Astrocyte of the cerebellum (primary cell): ENCODE results near the gene DNAH2.

Experiments used
- DNase-seq: peaks from one replicate; pipeline ENCODE4 v3.0.0-alpha.2; 2011; ENCODE audit warnings: low read depth
- H3K4me3 ChIP-seq: 2 replicates; pipeline ENCODE4 v1.5.1; 2011; ENCODE audit warnings: mild to moderate bottlenecking, low read depth, low read length, moderate library complexity
- CTCF ChIP-seq: IDR thresholded peaks from 2 replicates; pipeline ENCODE4 v1.5.1; 2012; ENCODE audit warnings: low read length, low read depth, moderate library complexity, mild to moderate bottlenecking; ENCODE audit errors: missing control alignments
- in situ Hi-C: cut with HindIII; loops from 2 replicates; pipeline ENCODE4 v1.10.0; 2017; ENCODE audit warnings: low sequenced_read_pairs

The DNAH2 gene

DNA sequence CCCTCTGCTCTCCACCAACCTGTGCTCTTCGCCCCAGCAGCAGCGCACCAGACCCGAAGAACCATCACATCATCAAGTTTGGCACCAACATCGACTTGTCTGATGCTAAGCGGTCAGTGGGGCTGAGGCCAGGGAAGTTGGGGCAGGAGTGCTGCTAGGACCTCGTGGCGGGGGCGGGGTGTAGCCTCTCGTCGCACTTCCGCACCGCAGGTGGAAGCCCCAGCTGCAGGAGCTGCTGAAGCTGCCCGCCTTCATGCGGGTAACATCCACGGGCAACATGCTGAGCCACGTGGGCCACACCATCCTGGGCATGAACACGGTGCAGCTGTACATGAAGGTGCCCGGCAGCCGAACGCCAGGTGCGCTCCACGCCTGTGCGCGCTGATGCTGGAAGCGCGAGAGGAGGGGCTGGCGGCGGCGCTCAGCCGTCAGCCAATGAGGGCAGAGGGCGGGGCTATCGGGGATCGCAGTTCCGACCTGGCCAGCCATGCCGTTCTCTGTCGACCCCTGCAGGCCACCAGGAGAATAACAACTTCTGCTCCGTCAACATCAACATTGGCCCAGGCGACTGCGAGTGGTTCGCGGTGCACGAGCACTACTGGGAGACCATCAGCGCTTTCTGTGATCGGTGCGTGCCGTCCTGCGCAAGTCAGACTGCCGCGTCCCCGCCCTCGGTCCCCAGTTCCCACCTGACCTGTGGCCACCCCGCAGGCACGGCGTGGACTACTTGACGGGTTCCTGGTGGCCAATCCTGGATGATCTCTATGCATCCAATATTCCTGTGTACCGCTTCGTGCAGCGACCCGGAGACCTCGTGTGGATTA, 134.1 kb downstream of the DNAH2 start:
- no peak overlapping the region for H3K4me3 ChIP-seq
- TF ChIP-seq CTCF: peak; percentile 91
- no peak for DNase-seq
- in situ Hi-C loops: no loop called here

GRCh38 chr17:7852262-7852670, 134.7 kb downstream of the DNAH2 start:
- in situ Hi-C loops: no loop called here
- H3K4me3 ChIP-seq: no peak overlapping the region
- DNase-seq: no peak
- no peak for TF ChIP-seq CTCF

GRCh38 chr17:7852919-7853690, 135.6 kb downstream of the DNAH2 start:
- no peak for DNase-seq
- no peak overlapping the region for H3K4me3 ChIP-seq
- in situ Hi-C loops: no loop called here
- no peak for TF ChIP-seq CTCF

- in situ Hi-C loops: no loop called here
- H3K4me3 ChIP-seq: no peak overlapping the region
- no peak for DNase-seq
- TF ChIP-seq CTCF: no peak
Observed at GRCh38 chr17:7853691-7854038, 136.1 kb downstream of the DNAH2 start.

DNA sequence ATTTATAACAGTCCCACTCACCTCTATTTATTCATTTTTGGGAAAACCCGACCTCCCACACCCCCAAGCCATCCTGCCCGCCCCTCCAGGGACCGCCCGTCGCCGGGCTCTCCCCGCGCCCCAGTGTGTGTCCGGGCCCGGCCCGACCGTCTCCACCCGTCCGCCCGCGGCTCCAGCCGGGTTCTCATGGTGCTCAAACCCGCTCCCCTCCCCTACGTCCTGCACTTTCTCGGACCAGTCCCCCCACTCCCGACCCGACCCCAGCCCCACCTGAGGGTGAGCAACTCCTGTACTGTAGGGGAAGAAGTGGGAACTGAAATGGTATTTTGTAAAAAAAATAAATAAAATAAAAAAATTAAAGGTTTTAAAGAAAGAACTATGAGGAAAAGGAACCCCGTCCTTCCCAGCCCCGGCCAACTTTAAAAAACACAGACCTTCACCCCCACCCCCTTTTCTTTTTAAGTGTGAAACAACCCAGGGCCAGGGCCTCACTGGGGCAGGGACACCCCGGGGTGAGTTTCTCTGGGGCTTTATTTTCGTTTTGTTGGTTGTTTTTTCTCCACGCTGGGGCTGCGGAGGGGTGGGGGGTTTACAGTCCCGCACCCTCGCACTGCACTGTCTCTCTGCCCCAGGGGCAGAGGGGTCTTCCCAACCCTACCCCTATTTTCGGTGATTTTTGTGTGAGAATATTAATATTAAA, 136.7 kb downstream of the DNAH2 start:
- in situ Hi-C loops: no loop called here
- TF ChIP-seq CTCF: no peak
- no peak for DNase-seq
- no peak overlapping the region for H3K4me3 ChIP-seq

- no peak for DNase-seq
- in situ Hi-C loops: no loop called here
- TF ChIP-seq CTCF: no peak
- peak within 1 kb of the TSS; percentile 56 for H3K4me3 ChIP-seq
Observed at GRCh38 chr17:7854851-7855659, 137.5 kb downstream of the DNAH2 start, which contains the start of gene TMEM88. TSS of gene TMEM88 (plus strand) at chr17:7855066. CDS start at chr17:7855075, 9 bp downstream.
